Neural crest cell (in vitro differentiated cells): ENCODE measurements around the gene PIK3R3. TPM values are rescaled to one million over a fixed set of nuclear protein-coding genes. Genes with fewer than 3 reads are reported as not detected.

Source experiments
- DNase-seq: peaks from one replicate; pipeline ENCODE4 v3.0.0; 2021; ENCODE audit warnings: low read depth, mixed read lengths, low spot score
- H3K27ac Mint-ChIP-seq: one replicate; pipeline ENCODE4 v1.8.0; 2021; ENCODE audit warnings: mild to moderate bottlenecking, mixed read lengths; ENCODE audit not compliant: unreplicated experiment
- H3K27me3 Mint-ChIP-seq: 2 replicates; pipeline ENCODE4 v1.8.0; 2021; ENCODE audit warnings: low read depth, mild to moderate bottlenecking, mixed read lengths
- H3K36me3 Mint-ChIP-seq: 2 replicates; pipeline ENCODE4 v1.8.0; 2021; ENCODE audit warnings: low read depth, mild to moderate bottlenecking, mixed read lengths
- H3K4me1 Mint-ChIP-seq: 2 replicates; pipeline ENCODE4 v1.8.0; 2021; ENCODE audit warnings: mixed read lengths
- H3K4me3 Mint-ChIP-seq: one replicate; pipeline ENCODE4 v1.8.0; 2021; ENCODE audit warnings: mild to moderate bottlenecking, mixed read lengths
- H3K9me3 Mint-ChIP-seq: 2 replicates; pipeline ENCODE4 v1.8.0; 2021; ENCODE audit warnings: mixed read lengths
- CTCF ChIP-seq: fragments of 200-600 bp; sonication (generic); conservative IDR thresholded peaks from 2 replicates; pipeline ENCODE4 v1.5.0; 2021; ENCODE audit warnings: antibody characterized with exemption, mild to moderate bottlenecking
- total RNA-seq: library from RNA; stranded (reverse); gene quantifications from 2 replicates; pipeline ENCODE4 v1.2.1, GENCODE V29; 2021

Gene PIK3R3
- total RNA-seq, 1 donor from 2014 or later: 92.2 TPM

GRCh38 chr1:46070164-46070814 lies 62.1 kb downstream of the PIK3R3 start:
- H3K27me3 Mint-ChIP-seq: no peaks in the 10 kb centered on the region
- no peak for TF ChIP-seq CTCF
- H3K36me3 Mint-ChIP-seq: peaks cover 10% of the 10 kb centered on the region
- DNase-seq: no peak
- H3K4me3 Mint-ChIP-seq: no peak overlapping the region
- H3K27ac Mint-ChIP-seq: no peak overlapping the region
- H3K4me1 Mint-ChIP-seq: no peaks in the 10 kb centered on the region
- no peaks in the 10 kb centered on the region for H3K9me3 Mint-ChIP-seq

- no peak overlapping the region for H3K27ac Mint-ChIP-seq
- DNase-seq: no peak
- no peaks in the 10 kb centered on the region for H3K9me3 Mint-ChIP-seq
- no peak for TF ChIP-seq CTCF
- H3K4me1 Mint-ChIP-seq: no peaks in the 10 kb centered on the region
- no peaks in the 10 kb centered on the region for H3K27me3 Mint-ChIP-seq
- H3K4me3 Mint-ChIP-seq: no peak overlapping the region
- H3K36me3 Mint-ChIP-seq: peaks cover 5% of the 10 kb centered on the region
Measured at GRCh38 chr1:46068525-46068924, 63.9 kb downstream of the PIK3R3 start.

- H3K27me3 Mint-ChIP-seq: no peaks in the 10 kb centered on the region
- no peaks in the 10 kb centered on the region for H3K4me1 Mint-ChIP-seq
- H3K27ac Mint-ChIP-seq: no peak overlapping the region
- H3K9me3 Mint-ChIP-seq: no peaks in the 10 kb centered on the region
- no peak overlapping the region for H3K4me3 Mint-ChIP-seq
- TF ChIP-seq CTCF: no peak
- peaks cover 8% of the 10 kb centered on the region for H3K36me3 Mint-ChIP-seq
- DNase-seq: no peak
Measured at GRCh38 chr1:46067652-46068051, 64.8 kb downstream of the PIK3R3 start.

- Mint-ChIP-seq H3K27ac (no peak overlapping the region), H3K27me3 (no peaks in the 10 kb centered on the region), H3K4me3 (no peak overlapping the region), H3K9me3 (no peaks in the 10 kb centered on the region), H3K36me3 (peaks cover 14% of the 10 kb centered on the region), H3K4me1 (no peaks in the 10 kb centered on the region)
- TF ChIP-seq CTCF: no peak
- no peak for DNase-seq
Measured at GRCh38 chr1:46065405-46065804, 67.0 kb downstream of the PIK3R3 start.

GRCh38 chr1:46064708-46065107 lies 67.7 kb downstream of the PIK3R3 start:
- no peaks in the 10 kb centered on the region for H3K4me1 Mint-ChIP-seq
- H3K36me3 Mint-ChIP-seq: peaks cover 14% of the 10 kb centered on the region
- no peaks in the 10 kb centered on the region for H3K9me3 Mint-ChIP-seq
- H3K4me3 Mint-ChIP-seq: no peak overlapping the region
- H3K27ac Mint-ChIP-seq: no peak overlapping the region
- H3K27me3 Mint-ChIP-seq: no peaks in the 10 kb centered on the region
- no peak for DNase-seq
- no peak for TF ChIP-seq CTCF
